HG03060 (cell line): ENCODE results near the gene DNAJC2.
"Not testable (repeated sequence)": the region's sequence is repeated elsewhere in the genome, so short reads cannot be mapped to it uniquely, and the experiment has no call there.

Experiments used
- ATAC-seq: cut with Tn5 transposase; IDR thresholded peaks from one replicate; pipeline ENCODE4 v1.9.1; 2021; ENCODE audit warnings: low read depth, moderate number of reproducible peaks; ENCODE audit not compliant: unreplicated experiment

Gene DNAJC2

GRCh38 chr7:103274867-103275266, 69.7 kb downstream of the DNAJC2 start:
- ATAC-seq, result not testable (repeated sequence)

- not testable (repeated sequence) for ATAC-seq
These were observed 71.2 kb downstream of the DNAJC2 start for GRCh38 chr7:103273374-103273773.

GRCh38 chr7:103266229-103266628, 78.3 kb downstream of the DNAJC2 start:
- not testable (repeated sequence) for ATAC-seq

GRCh38 chr7:103264054-103264453, 80.5 kb downstream of the DNAJC2 start:
- ATAC-seq, result not testable (repeated sequence)
